Left lung (tissue), 10 donors: ENCODE data around the gene OPCML. TPM values are rescaled to one million over a fixed set of nuclear protein-coding genes. Genes with fewer than 3 reads are reported as not detected.

Source experiments
- ATAC-seq: fragments of 200-7000 bp; cut with Tn5 transposase; one replicate; pipeline ENCODE4 v1.9.1; 2020; ENCODE audit warnings: moderate library complexity
- DNase-seq, 4 donors: peaks; one replicate each; pipeline ENCODE4 v3.0.0-alpha.2; 2013 to 2020
- H3K27ac ChIP-seq, 2 donors: fragments of 200-600 bp; sonication (generic) in 1 of 2; one replicate each; pipeline versions ENCODE4 v1.5.0 to v1.8.0; 2020 to 2021
- H3K27me3 ChIP-seq, 2 donors: fragments of 200-600 bp; sonication (generic) in 1 of 2; one replicate each; pipeline versions ENCODE4 v1.5.0 to v1.8.0; 2020 to 2021
- H3K36me3 ChIP-seq, 2 donors: fragments of 200-600 bp; sonication (generic) in 1 of 2; one replicate each; pipeline versions ENCODE4 v1.5.0 to v1.8.0; 2020 to 2021
- H3K4me1 ChIP-seq, 2 donors: fragments of 200-600 bp; one replicate each; pipeline ENCODE4 v1.8.0; 2021
- H3K4me3 ChIP-seq, 2 donors: fragments of 200-600 bp; sonication (generic) in 1 of 2; one replicate each; pipeline versions ENCODE4 v1.5.0 to v1.8.0; 2020 to 2021; ENCODE audit warnings: mild to moderate bottlenecking in 1 of 2
- H3K9me3 ChIP-seq, 2 donors: fragments of 200-600 bp; sonication (generic) in 1 of 2; one replicate each; pipeline versions ENCODE4 v1.5.0 to v1.8.0; 2020 to 2021
- CTCF ChIP-seq, 2 donors: fragments of 200-600 bp; sonication (generic) in 1 of 2; IDR thresholded peaks; one replicate each; pipeline versions ENCODE4 v1.5.0 to v1.8.0; 2021; ENCODE audit warnings: antibody characterized with exemption in 2 of 2
- intact Hi-C, 2 donors: fragments of 100-400 bp; cut with DNase I; formaldehyde crosslinking; loops; one replicate each; pipeline versions ENCODE4 v1.11.2 to v1.14.2; 2022
- polyA plus RNA-seq, 6 donors: library from polyadenylated mRNA; unstranded; fragments of 120-200 nt; gene quantifications; one replicate each; pipeline ENCODE4 v1.2.1, GENCODE V29; 2013; ENCODE audit not compliant: insufficient read length in 6 of 6
- total RNA-seq, 2 donors: library from RNA; stranded (reverse); fragmentation: NEBNext Ultra II Directional; extraction: Animal tissue kit (Norgen Biotek cat#: 25700); gene quantifications; one replicate each; pipeline ENCODE4 v1.2.1, GENCODE V29; 2021
- donor health status: DM: no; HTN: yes; CAD: no.
- donor health status: DM: no; HTN: no; CAD: no.

The OPCML gene
- total and polyA plus RNA-seq, 8 donors, result 0.98 to 5.3 (median 1.9) TPM; not detected in 2

- Histone ChIP-seq H3K27me3 (no peaks in the 10 kb centered on the region), H3K4me1 (no peaks in the 10 kb centered on the region), H3K36me3 (no peaks in the 10 kb centered on the region), H3K4me3 (no peak overlapping the region), H3K9me3 (no peaks in the 10 kb centered on the region), H3K27ac (no peak overlapping the region)
- intact Hi-C loops, result no loop called here
- no peak for TF ChIP-seq CTCF (IDR thresholded peaks at IDR 0.05)
- ATAC-seq (peak; percentile 81), DNase-seq (no peak)
These were observed 144.0 kb downstream of the OPCML start for GRCh38 chr11:133388260-133388659.

GRCh38 chr11:133386852-133387251, 145.4 kb downstream of the OPCML start:
- intact Hi-C loops, result no loop called here
- DNase-seq (peak in 1 of 4 donors; percentile 18), ATAC-seq (no peak)
- H3K9me3 ChIP-seq, result no peaks in the 10 kb centered on the region
- TF ChIP-seq CTCF (IDR thresholded peaks at IDR 0.05), result no peak
- no peak overlapping the region for H3K4me3 ChIP-seq
- no peak overlapping the region for H3K27ac ChIP-seq
- H3K36me3 ChIP-seq, result no peaks in the 10 kb centered on the region
- H3K4me1 ChIP-seq, result no peaks in the 10 kb centered on the region
- no peaks in the 10 kb centered on the region for H3K27me3 ChIP-seq

- no peak for ATAC-seq
- Histone ChIP-seq H3K4me1 (no peaks in the 10 kb centered on the region), H3K4me3 (no peak overlapping the region), H3K36me3 (no peaks in the 10 kb centered on the region), H3K27me3 (no peaks in the 10 kb centered on the region), H3K27ac (no peak overlapping the region), H3K9me3 (no peaks in the 10 kb centered on the region)
- DNase-seq, result peak in 2 of 4 donors; percentile 57 to 63
- intact Hi-C loops, result no loop called here
- TF ChIP-seq CTCF (IDR thresholded peaks at IDR 0.05), result no peak
These were observed 146.0 kb downstream of the OPCML start for GRCh38 chr11:133386262-133386661.

- Histone ChIP-seq H3K4me1 (no peaks in the 10 kb centered on the region), H3K4me3 (no peak overlapping the region), H3K36me3 (no peaks in the 10 kb centered on the region), H3K27ac (no peak overlapping the region), H3K9me3 (no peaks in the 10 kb centered on the region), H3K27me3 (no peaks in the 10 kb centered on the region)
- ATAC-seq (no peak), DNase-seq (peak in 2 of 4 donors; percentile 86)
- TF ChIP-seq CTCF (IDR thresholded peaks at IDR 0.05), result no peak
- intact Hi-C loops, result no loop called here
These were observed 146.5 kb downstream of the OPCML start for GRCh38 chr11:133385781-133386180.

- Histone ChIP-seq H3K36me3 (no peaks in the 10 kb centered on the region), H3K9me3 (no peaks in the 10 kb centered on the region), H3K27ac (no peak overlapping the region), H3K27me3 (no peaks in the 10 kb centered on the region), H3K4me3 (no peak overlapping the region), H3K4me1 (no peaks in the 10 kb centered on the region)
- DNase-seq (no peak), ATAC-seq (no peak)
- TF ChIP-seq CTCF (IDR thresholded peaks at IDR 0.05), result no peak
- intact Hi-C loops, result no loop called here
These were observed 147.6 kb downstream of the OPCML start for GRCh38 chr11:133384731-133385130.
